Liver (tissue), 9 donors: ENCODE measurements around the gene ACKR2. TPM values are rescaled to one million over a fixed set of nuclear protein-coding genes. Genes with fewer than 3 reads are reported as not detected.

Source experiments
- DNase-seq: peaks from one replicate; pipeline ENCODE4 v3.0.0-alpha.2; 2017; ENCODE audit warnings: low spot score
- H3K27ac ChIP-seq, 2 donors: one replicate each; pipeline ENCODE4 v1.7.0; 2013; ENCODE audit warnings: inconsistent platforms in 2 of 2, low read length in 2 of 2, control low read depth in 1 of 2, low read depth in 1 of 2, mild to moderate bottlenecking in 1 of 2
- H3K27me3 ChIP-seq, 4 donors: one replicate each; pipeline versions ENCODE4 v1.6.1 to v1.7.0; 2013; ENCODE audit warnings: low read length in 3 of 4, inconsistent platforms in 1 of 4, mild to moderate bottlenecking in 1 of 4, moderate library complexity in 1 of 4; ENCODE audit not compliant: control insufficient read depth in 4 of 4, insufficient read depth in 4 of 4
- H3K36me3 ChIP-seq, 4 donors: one replicate each; pipeline versions ENCODE4 v1.6.1 to v1.7.0; 2013; ENCODE audit warnings: low read length in 3 of 4, mild to moderate bottlenecking in 3 of 4, low read depth in 1 of 4, moderate library complexity in 1 of 4; ENCODE audit not compliant: control insufficient read depth in 4 of 4, insufficient read depth in 3 of 4
- H3K4me1 ChIP-seq, 4 donors: one replicate each; pipeline versions ENCODE4 v1.6.1 to v1.7.0; 2013; ENCODE audit warnings: low read length in 3 of 4, mild to moderate bottlenecking in 3 of 4, moderate library complexity in 1 of 4; ENCODE audit not compliant: control insufficient read depth in 4 of 4, insufficient read depth in 4 of 4
- H3K4me3 ChIP-seq, 3 donors: one replicate each; pipeline versions ENCODE4 v1.6.1 to v1.7.0; 2013; ENCODE audit warnings: low read length in 3 of 3, control low read depth in 1 of 3, low read depth in 1 of 3, mild to moderate bottlenecking in 1 of 3
- H3K9ac ChIP-seq, 2 donors: one replicate each; pipeline ENCODE4 v1.7.0; 2013; ENCODE audit warnings: low read length in 2 of 2, mild to moderate bottlenecking in 2 of 2, moderate library complexity in 2 of 2, control low read depth in 1 of 2, low read depth in 1 of 2
- H3K9me3 ChIP-seq, 4 donors: one replicate each; pipeline versions ENCODE4 v1.6.1 to v1.7.0; 2013; ENCODE audit warnings: low read length in 3 of 4; ENCODE audit not compliant: control insufficient read depth in 4 of 4
- ATF3 ChIP-seq: IDR thresholded peaks from 2 replicates; pipeline ENCODE4 v1.6.1; 2016; ENCODE audit warnings: antibody characterized with exemption
- EGR1 ChIP-seq, 2 donors: IDR thresholded peaks; 2 replicates each; pipeline ENCODE4 v1.6.1; 2016 to 2018; ENCODE audit warnings: antibody characterized with exemption in 2 of 2, low read depth in 2 of 2
- FOXA1 ChIP-seq: IDR thresholded peaks from 2 replicates; pipeline ENCODE4 v1.6.1; 2016; ENCODE audit warnings: antibody characterized with exemption
- FOXA2 ChIP-seq: IDR thresholded peaks from 2 replicates; pipeline ENCODE4 v1.6.1; 2016; ENCODE audit warnings: antibody characterized with exemption
- GABPA ChIP-seq, 2 donors: IDR thresholded peaks in 1 of 2; conservative IDR thresholded peaks in 1 of 2; 2 replicates each; pipeline ENCODE4 v1.6.1; 2016; ENCODE audit warnings: antibody characterized with exemption in 2 of 2, mild to moderate bottlenecking in 1 of 2, moderate library complexity in 1 of 2
- HNF4A ChIP-seq, 2 donors: conservative IDR thresholded peaks; 2 replicates each; pipeline ENCODE4 v1.6.1; 2016; ENCODE audit warnings: antibody characterized with exemption in 2 of 2, mild to moderate bottlenecking in 2 of 2
- HNF4G ChIP-seq: IDR thresholded peaks from 2 replicates; pipeline ENCODE4 v1.6.1; 2016; ENCODE audit warnings: antibody characterized with exemption
- JUND ChIP-seq, 2 donors: IDR thresholded peaks; 2 replicates each; pipeline ENCODE4 v1.6.1; 2016; ENCODE audit warnings: antibody characterized with exemption in 2 of 2
- MAX ChIP-seq: IDR thresholded peaks from 2 replicates; pipeline ENCODE4 v1.6.1; 2016; ENCODE audit warnings: antibody characterized with exemption
- NR2F2 ChIP-seq: IDR thresholded peaks from 2 replicates; pipeline ENCODE4 v1.6.1; 2016; ENCODE audit warnings: antibody characterized with exemption
- REST ChIP-seq: IDR thresholded peaks from 2 replicates; pipeline ENCODE4 v1.6.1; 2016; ENCODE audit warnings: antibody characterized with exemption, mild to moderate bottlenecking
- RXRA ChIP-seq, 2 donors: IDR thresholded peaks; 2 replicates each; pipeline ENCODE4 v1.6.1; 2017 to 2018; ENCODE audit warnings: antibody characterized with exemption in 2 of 2, mild to moderate bottlenecking in 1 of 2
- SP1 ChIP-seq: IDR thresholded peaks from 2 replicates; pipeline ENCODE4 v1.6.1; 2018; ENCODE audit warnings: antibody characterized with exemption, mild to moderate bottlenecking
- TAF1 ChIP-seq: conservative IDR thresholded peaks from 2 replicates; pipeline ENCODE4 v1.6.1; 2016; ENCODE audit warnings: antibody characterized with exemption, mild to moderate bottlenecking
- YY1 ChIP-seq: IDR thresholded peaks from 2 replicates; pipeline ENCODE4 v1.6.1; 2016; ENCODE audit warnings: antibody characterized with exemption, mild to moderate bottlenecking
- ZBTB33 ChIP-seq: IDR thresholded peaks from 2 replicates; pipeline ENCODE4 v1.6.1; 2016; ENCODE audit warnings: antibody characterized with exemption
- WGBS: extraction: QIAGEN DNeasy Blood & Tissue Kit; methylation state at CpG from one replicate; pipeline ENCODE4 v1.1.7; 2013; 5-methylcytosine and 5-hydroxymethylcytosine counted together
- polyA plus RNA-seq, 2 donors: library from polyadenylated mRNA; stranded (reverse) in 1 of 2; unstranded in 1 of 2; fragments of 200-250 nt in 1 of 2; fragments of >200 nt in 1 of 2; fragmentation: Nextera tagmentation in 1 of 2; extraction: Ambion mirVana in 1 of 2; gene quantifications; one replicate each; pipeline versions ENCODE4 v1.2.1 to v1.2.3, GENCODE V29; 2013 to 2015
- total RNA-seq, 2 donors: library from RNA; depleted of rRNA; stranded (reverse); fragments of >200 nt; gene quantifications; one replicate each; pipeline ENCODE4 v1.2.3, GENCODE V29; 2014
- donor health status: healthy.
- donor health status: healthy.
- donor health status: healthy.
- donor health status: healthy.
- donor health status: healthy.

ACKR2 gene
- total and polyA plus RNA-seq, 4 donors: 7.3 to 19.3 (median 10.8) TPM

GRCh38 chr3:42823351-42823750, 14.1 kb downstream of the ACKR2 start:
- Histone ChIP-seq H3K9me3 (no peaks in the 10 kb centered on the region), H3K4me1 (peaks cover 6 to 15% (median 15%) of the 10 kb centered on the region in 4 donors), H3K27me3 (no peaks in the 10 kb centered on the region), H3K27ac (no peak overlapping the region), H3K36me3 (no peaks in the 10 kb centered on the region), H3K4me3 (no peak overlapping the region), H3K9ac (no peak overlapping the region)
- no peak for TF ChIP-seq ZBTB33
- 86% methylated on average over 2 of the region's 2 CpGs for WGBS
- DNase-seq: no peak

GRCh38 chr3:42826141-42826540, 16.9 kb downstream of the ACKR2 start:
- DNase-seq: no peak
- H3K9me3 ChIP-seq: no peaks in the 10 kb centered on the region
- H3K9ac ChIP-seq: no peak overlapping the region
- TF ChIP-seq HNF4G: no peak
- H3K4me3 ChIP-seq: no peak overlapping the region
- H3K4me1 ChIP-seq: peaks cover 4 to 35% (median 30%) of the 10 kb centered on the region in 4 donors
- H3K27me3 ChIP-seq: no peaks in the 10 kb centered on the region
- H3K27ac ChIP-seq: no peak overlapping the region
- no peaks in the 10 kb centered on the region for H3K36me3 ChIP-seq

GRCh38 chr3:42827023-42827422, 17.8 kb downstream of the ACKR2 start:
- H3K4me1 ChIP-seq: peaks cover 6 to 44% (median 39%) of the 10 kb centered on the region in 4 donors
- no peaks in the 10 kb centered on the region for H3K36me3 ChIP-seq
- TF ChIP-seq JUND (IDR thresholded peaks at IDR 0.05): no peak
- TF ChIP-seq EGR1 (IDR thresholded peaks at IDR 0.05; ENCODE audit: low read depth in 2 of 2): no peak
- TF ChIP-seq HNF4A (conservative IDR thresholded peaks at IDR 0.05): peak in 1 of 2 donors; percentile 10
- TF ChIP-seq MAX: no peak
- TF ChIP-seq ATF3: no peak
- TF ChIP-seq FOXA1: no peak
- peak overlapping the region in 1 of 2 donors; percentile 18 for H3K27ac ChIP-seq
- no peak overlapping the region for H3K4me3 ChIP-seq
- no peak overlapping the region for H3K9ac ChIP-seq
- DNase-seq: no peak
- H3K27me3 ChIP-seq: no peaks in the 10 kb centered on the region
- no peaks in the 10 kb centered on the region for H3K9me3 ChIP-seq

- no peak overlapping the region for H3K9ac ChIP-seq
- TF ChIP-seq GABPA (IDR thresholded peaks at IDR 0.05 in 1 of 2, conservative IDR thresholded peaks at IDR 0.05 in 1 of 2) (no peak), FOXA1 (no peak), SP1 (no peak), TAF1 (no peak), REST (no peak), HNF4G (no peak), ZBTB33 (no peak), EGR1 (IDR thresholded peaks at IDR 0.05; ENCODE audit: low read depth in 2 of 2) (no peak), FOXA2 (no peak), HNF4A (conservative IDR thresholded peaks at IDR 0.05) (no peak), YY1 (no peak), RXRA (IDR thresholded peaks at IDR 0.05) (no peak), NR2F2 (no peak), ATF3 (no peak)
Observed at GRCh38 chr3:42827654-42828053, 18.4 kb downstream of the ACKR2 start.

More at GRCh38 chr3:42827654-42828053, 18.4 kb downstream of the ACKR2 start:
- WGBS: 71% methylated on average over 4 of the region's 4 CpGs
- Histone ChIP-seq H3K36me3 (no peaks in the 10 kb centered on the region), H3K27ac (peak overlapping the region; percentile 18 to 27), H3K27me3 (no peaks in the 10 kb centered on the region), H3K9me3 (no peaks in the 10 kb centered on the region), H3K4me3 (no peak overlapping the region), H3K4me1 (peaks cover 6 to 44% (median 40%) of the 10 kb centered on the region in 4 donors)
- no peak for DNase-seq
